ENCODE data around the gene ZBTB20.

- TF ChIP-seq POLR2A (IDR thresholded peaks at IDR 0.05) (no peak), CTCF (IDR thresholded peaks at IDR 0.05) (no peak)
Measured at GRCh38 chr3:115139072-115139471, 8.0 kb downstream of the ZBTB20 start.
